K562 (cell line): ENCODE results near the gene NAPEPLD. TPM values are rescaled to one million over a fixed set of nuclear protein-coding genes. Genes with fewer than 3 reads are reported as not detected.

ENCODE experiments used
- BRD9 ChIP-seq: fragments of 450-650 bp; IDR thresholded peaks from 2 replicates; pipeline ENCODE4 v1.6.1; 2018; ENCODE audit warnings: low read depth; ENCODE audit not compliant: partially characterized antibody
- POLR2AphosphoS5 ChIP-seq: IDR thresholded peaks from 2 replicates; pipeline ENCODE4 v1.6.1; 2011; ENCODE audit warnings: mild to moderate bottlenecking, low read depth, low read length, moderate library complexity; ENCODE audit not compliant: control insufficient read depth, insufficient read depth
- polyA plus RNA-seq, 8 experiments: library from polyadenylated mRNA; depleted of rRNA in 4 of 8; stranded (reverse) in 5 of 8; unstranded in 3 of 8; fragments of >200 nt; fragmentation: Nextera tagmentation in 2 of 8; fragmentation: Illumina TruSeq in 1 of 8; extraction: Ambion mirVana in 2 of 8; extraction: Trizol in 1 of 8; gene quantifications; 2 replicates each; pipeline versions ENCODE4 v1.2.1 to v1.2.3, GENCODE V29; 2011 to 2014; ENCODE audit warnings: inconsistent platforms in 1 of 8, missing spikeins in 1 of 8
- total RNA-seq, 7 experiments: library from RNA; depleted of rRNA in 6 of 7; stranded (reverse); fragments of >200 nt in 6 of 7; fragmentation: Illumina TruSeq in 2 of 7; extraction: Trizol in 2 of 7; gene quantifications; 2 replicates each; pipeline versions ENCODE4 v1.2.1 to v1.2.3, GENCODE V29; 2011 to 2021; ENCODE audit warnings: low replicate concordance in 1 of 7
- TF ChIP-seq, protein P1 (sequence below): fragments of 450-650 bp; IDR thresholded peaks from 2 replicates; pipeline ENCODE4 v1.6.1; 2016; ENCODE audit warnings: low read depth
- TF ChIP-seq, protein P2 (sequence below), 2 experiments: fragments of 450-650 bp; IDR thresholded peaks; 2 replicates each; pipeline ENCODE4 v1.6.1; 2018; ENCODE audit warnings: mild to moderate bottlenecking in 2 of 2, low read depth in 1 of 2; ENCODE audit not compliant: partially characterized antibody in 2 of 2
- TF ChIP-seq, protein P3 (sequence below): fragments of 450-650 bp; formaldehyde crosslinking; IDR thresholded peaks from 2 replicates; pipeline ENCODE4 v1.4.0; 2020; ENCODE audit warnings: mild to moderate bottlenecking
- TF ChIP-seq, protein P4 (sequence below), 2 experiments: fragments of 450-650 bp in 1 of 2; IDR thresholded peaks; 2 replicates each; pipeline ENCODE4 v1.6.1; 2011 to 2017; ENCODE audit warnings: low read depth in 2 of 2, antibody characterized with exemption in 1 of 2, borderline replicate concordance in 1 of 2, low read length in 1 of 2, mild to moderate bottlenecking in 1 of 2, mixed read lengths in 1 of 2; ENCODE audit not compliant: control insufficient read depth in 1 of 2

NAPEPLD gene
- total and polyA plus RNA-seq, 9 of the 15 experiments (the other 6 are each of a cell fraction or from before 2014, with no cell fraction given): 3.2 to 11.0 (median 7.5) TPM

DNA sequence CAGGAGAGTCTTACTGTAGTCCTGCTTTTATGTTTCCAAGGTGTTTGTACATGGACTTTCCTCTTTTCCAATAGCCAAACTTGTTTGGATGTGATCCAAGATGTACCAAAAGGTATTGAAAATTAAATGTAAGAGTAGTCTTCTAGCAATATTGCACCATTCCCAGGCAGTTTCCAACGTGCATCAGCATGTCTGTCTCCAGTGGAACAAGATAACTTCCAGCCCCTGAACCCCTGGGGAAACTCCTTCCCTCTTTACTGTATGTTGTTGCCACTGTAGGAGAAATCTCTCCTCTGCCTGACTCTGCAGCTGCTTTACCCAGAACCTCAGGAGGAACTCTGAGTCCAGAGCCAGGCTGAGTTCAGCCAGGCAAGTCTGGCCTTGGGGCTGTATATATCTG is 55.5 kb downstream of the NAPEPLD start (continued):
- TF ChIP-seq, protein P1, sequence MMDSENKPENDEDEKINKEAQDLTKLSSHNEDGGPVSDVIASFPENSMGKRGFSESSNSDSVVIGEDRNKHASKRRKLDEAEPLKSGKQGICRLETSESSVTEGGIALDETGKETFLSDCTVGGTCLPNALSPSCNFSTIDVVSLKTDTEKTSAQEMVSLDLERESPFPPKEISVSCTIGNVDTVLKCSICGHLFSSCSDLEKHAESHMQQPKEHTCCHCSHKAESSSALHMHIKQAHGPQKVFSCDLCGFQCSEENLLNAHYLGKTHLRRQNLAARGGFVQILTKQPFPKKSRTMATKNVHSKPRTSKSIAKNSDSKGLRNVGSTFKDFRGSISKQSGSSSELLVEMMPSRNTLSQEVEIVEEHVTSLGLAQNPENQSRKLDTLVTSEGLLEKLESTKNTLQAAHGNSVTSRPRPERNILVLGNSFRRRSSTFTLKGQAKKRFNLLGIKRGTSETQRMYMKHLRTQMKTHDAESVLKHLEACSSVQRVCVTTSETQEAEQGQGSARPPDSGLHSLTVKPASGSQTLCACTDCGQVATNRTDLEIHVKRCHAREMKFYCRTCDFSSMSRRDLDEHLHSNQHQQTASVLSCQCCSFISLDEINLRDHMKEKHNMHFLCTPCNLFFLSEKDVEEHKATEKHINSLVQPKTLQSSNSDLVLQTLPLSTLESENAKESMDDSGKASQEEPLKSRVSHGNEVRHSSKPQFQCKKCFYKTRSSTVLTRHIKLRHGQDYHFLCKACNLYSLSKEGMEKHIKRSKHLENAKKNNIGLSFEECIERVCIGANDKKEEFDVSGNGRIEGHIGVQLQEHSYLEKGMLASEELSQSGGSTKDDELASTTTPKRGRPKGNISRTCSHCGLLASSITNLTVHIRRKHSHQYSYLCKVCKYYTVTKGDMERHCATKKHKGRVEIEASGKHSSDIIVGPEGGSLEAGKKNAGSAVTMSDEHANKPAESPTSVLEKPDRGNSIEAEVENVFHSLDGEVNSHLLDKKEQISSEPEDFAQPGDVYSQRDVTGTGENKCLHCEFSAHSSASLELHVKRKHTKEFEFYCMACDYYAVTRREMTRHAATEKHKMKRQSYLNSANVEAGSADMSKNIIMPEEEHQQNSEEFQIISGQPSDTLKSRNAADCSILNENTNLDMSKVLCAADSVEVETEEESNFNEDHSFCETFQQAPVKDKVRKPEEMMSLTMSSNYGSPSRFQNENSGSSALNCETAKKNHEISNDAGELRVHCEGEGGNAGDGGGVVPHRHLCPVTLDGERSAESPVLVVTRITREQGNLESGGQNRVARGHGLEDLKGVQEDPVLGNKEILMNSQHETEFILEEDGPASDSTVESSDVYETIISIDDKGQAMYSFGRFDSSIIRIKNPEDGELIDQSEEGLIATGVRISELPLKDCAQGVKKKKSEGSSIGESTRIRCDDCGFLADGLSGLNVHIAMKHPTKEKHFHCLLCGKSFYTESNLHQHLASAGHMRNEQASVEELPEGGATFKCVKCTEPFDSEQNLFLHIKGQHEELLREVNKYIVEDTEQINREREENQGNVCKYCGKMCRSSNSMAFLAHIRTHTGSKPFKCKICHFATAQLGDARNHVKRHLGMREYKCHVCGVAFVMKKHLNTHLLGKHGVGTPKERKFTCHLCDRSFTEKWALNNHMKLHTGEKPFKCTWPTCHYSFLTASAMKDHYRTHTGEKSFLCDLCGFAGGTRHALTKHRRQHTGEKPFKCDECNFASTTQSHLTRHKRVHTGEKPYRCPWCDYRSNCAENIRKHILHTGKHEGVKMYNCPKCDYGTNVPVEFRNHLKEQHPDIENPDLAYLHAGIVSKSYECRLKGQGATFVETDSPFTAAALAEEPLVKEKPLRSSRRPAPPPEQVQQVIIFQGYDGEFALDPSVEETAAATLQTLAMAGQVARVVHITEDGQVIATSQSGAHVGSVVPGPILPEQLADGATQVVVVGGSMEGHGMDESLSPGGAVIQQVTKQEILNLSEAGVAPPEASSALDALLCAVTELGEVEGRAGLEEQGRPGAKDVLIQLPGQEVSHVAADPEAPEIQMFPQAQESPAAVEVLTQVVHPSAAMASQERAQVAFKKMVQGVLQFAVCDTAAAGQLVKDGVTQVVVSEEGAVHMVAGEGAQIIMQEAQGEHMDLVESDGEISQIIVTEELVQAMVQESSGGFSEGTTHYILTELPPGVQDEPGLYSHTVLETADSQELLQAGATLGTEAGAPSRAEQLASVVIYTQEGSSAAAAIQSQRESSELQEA: no peak
- TF ChIP-seq, protein P2, sequence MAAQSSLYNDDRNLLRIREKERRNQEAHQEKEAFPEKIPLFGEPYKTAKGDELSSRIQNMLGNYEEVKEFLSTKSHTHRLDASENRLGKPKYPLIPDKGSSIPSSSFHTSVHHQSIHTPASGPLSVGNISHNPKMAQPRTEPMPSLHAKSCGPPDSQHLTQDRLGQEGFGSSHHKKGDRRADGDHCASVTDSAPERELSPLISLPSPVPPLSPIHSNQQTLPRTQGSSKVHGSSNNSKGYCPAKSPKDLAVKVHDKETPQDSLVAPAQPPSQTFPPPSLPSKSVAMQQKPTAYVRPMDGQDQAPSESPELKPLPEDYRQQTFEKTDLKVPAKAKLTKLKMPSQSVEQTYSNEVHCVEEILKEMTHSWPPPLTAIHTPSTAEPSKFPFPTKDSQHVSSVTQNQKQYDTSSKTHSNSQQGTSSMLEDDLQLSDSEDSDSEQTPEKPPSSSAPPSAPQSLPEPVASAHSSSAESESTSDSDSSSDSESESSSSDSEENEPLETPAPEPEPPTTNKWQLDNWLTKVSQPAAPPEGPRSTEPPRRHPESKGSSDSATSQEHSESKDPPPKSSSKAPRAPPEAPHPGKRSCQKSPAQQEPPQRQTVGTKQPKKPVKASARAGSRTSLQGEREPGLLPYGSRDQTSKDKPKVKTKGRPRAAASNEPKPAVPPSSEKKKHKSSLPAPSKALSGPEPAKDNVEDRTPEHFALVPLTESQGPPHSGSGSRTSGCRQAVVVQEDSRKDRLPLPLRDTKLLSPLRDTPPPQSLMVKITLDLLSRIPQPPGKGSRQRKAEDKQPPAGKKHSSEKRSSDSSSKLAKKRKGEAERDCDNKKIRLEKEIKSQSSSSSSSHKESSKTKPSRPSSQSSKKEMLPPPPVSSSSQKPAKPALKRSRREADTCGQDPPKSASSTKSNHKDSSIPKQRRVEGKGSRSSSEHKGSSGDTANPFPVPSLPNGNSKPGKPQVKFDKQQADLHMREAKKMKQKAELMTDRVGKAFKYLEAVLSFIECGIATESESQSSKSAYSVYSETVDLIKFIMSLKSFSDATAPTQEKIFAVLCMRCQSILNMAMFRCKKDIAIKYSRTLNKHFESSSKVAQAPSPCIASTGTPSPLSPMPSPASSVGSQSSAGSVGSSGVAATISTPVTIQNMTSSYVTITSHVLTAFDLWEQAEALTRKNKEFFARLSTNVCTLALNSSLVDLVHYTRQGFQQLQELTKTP (IDR thresholded peaks at IDR 0.05; ENCODE audit: low read depth in 1 of 2, partially characterized antibody in 2 of 2): no peak
- TF ChIP-seq BRD9 (no peak), POLR2AphosphoS5 (no peak)
- TF ChIP-seq, protein P3, sequence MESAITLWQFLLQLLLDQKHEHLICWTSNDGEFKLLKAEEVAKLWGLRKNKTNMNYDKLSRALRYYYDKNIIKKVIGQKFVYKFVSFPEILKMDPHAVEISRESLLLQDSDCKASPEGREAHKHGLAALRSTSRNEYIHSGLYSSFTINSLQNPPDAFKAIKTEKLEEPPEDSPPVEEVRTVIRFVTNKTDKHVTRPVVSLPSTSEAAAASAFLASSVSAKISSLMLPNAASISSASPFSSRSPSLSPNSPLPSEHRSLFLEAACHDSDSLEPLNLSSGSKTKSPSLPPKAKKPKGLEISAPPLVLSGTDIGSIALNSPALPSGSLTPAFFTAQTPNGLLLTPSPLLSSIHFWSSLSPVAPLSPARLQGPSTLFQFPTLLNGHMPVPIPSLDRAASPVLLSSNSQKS (CRISPR knock-in tag): no peak
- TF ChIP-seq, protein P4, sequence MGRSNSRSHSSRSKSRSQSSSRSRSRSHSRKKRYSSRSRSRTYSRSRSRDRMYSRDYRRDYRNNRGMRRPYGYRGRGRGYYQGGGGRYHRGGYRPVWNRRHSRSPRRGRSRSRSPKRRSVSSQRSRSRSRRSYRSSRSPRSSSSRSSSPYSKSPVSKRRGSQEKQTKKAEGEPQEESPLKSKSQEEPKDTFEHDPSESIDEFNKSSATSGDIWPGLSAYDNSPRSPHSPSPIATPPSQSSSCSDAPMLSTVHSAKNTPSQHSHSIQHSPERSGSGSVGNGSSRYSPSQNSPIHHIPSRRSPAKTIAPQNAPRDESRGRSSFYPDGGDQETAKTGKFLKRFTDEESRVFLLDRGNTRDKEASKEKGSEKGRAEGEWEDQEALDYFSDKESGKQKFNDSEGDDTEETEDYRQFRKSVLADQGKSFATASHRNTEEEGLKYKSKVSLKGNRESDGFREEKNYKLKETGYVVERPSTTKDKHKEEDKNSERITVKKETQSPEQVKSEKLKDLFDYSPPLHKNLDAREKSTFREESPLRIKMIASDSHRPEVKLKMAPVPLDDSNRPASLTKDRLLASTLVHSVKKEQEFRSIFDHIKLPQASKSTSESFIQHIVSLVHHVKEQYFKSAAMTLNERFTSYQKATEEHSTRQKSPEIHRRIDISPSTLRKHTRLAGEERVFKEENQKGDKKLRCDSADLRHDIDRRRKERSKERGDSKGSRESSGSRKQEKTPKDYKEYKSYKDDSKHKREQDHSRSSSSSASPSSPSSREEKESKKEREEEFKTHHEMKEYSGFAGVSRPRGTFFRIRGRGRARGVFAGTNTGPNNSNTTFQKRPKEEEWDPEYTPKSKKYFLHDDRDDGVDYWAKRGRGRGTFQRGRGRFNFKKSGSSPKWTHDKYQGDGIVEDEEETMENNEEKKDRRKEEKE (IDR thresholded peaks at IDR 0.05; ENCODE audit: borderline replicate concordance in 1 of 2, control insufficient read depth in 1 of 2, low read depth in 2 of 2, low read length in 1 of 2): no peak
